ENCODE data around the gene SPATA9.

Gene SPATA9

GRCh38 chr5:95672641-95673040 lies 10.2 kb downstream of the SPATA9 start:
- Histone ChIP-seq H3K27ac (no peak overlapping the region), H2AFZ (ENCODE audit: low read depth) (no peak overlapping the region)

GRCh38 chr5:95671826-95672225 lies 11.0 kb downstream of the SPATA9 start:
- Histone ChIP-seq H3K4me2 (no peak overlapping the region), H3K4me1 (ENCODE audit: low read depth, poor library complexity, severe bottlenecking) (no peaks in the 10 kb centered on the region), H4K20me1 (ENCODE audit: insufficient read depth) (no peaks in the 10 kb centered on the region), H3K4me3 (IDR thresholded peaks at IDR 0.05; ENCODE audit: insufficient read depth, low read depth, low read length) (no peak overlapping the region), H2AFZ (ENCODE audit: low read depth) (no peak overlapping the region), H3K27ac (no peak overlapping the region), H3K9ac (no peak overlapping the region), H3K36me3 (ENCODE audit: insufficient read depth) (no peaks in the 10 kb centered on the region), H3K27me3 (ENCODE audit: insufficient read depth, low read depth) (no peaks in the 10 kb centered on the region), H3K79me2 (ENCODE audit: insufficient read depth, low read depth) (no peaks in the 10 kb centered on the region)
- TF ChIP-seq CTCF (conservative IDR thresholded peaks at IDR 0.05; ENCODE audit: low read depth, low read length): no peak

More at GRCh38 chr5:95672641-95673040, 10.2 kb downstream of the SPATA9 start:
- H3K36me3 ChIP-seq (ENCODE audit: insufficient read depth): no peaks in the 10 kb centered on the region
- H3K79me2 ChIP-seq (ENCODE audit: insufficient read depth, low read depth): no peaks in the 10 kb centered on the region
- no peaks in the 10 kb centered on the region for H3K27me3 ChIP-seq (ENCODE audit: insufficient read depth, low read depth)
- no peak overlapping the region for H3K9ac ChIP-seq
- no peaks in the 10 kb centered on the region for H3K4me1 ChIP-seq (ENCODE audit: low read depth, poor library complexity, severe bottlenecking)
- no peaks in the 10 kb centered on the region for H4K20me1 ChIP-seq (ENCODE audit: insufficient read depth)
- no peak for TF ChIP-seq CTCF (conservative IDR thresholded peaks at IDR 0.05; ENCODE audit: low read depth, low read length)
- no peak overlapping the region for H3K4me2 ChIP-seq
- no peak overlapping the region for H3K4me3 ChIP-seq (IDR thresholded peaks at IDR 0.05; ENCODE audit: insufficient read depth, low read depth, low read length)

GRCh38 chr5:95670568-95670967 lies 12.2 kb downstream of the SPATA9 start:
- H3K36me3 ChIP-seq (ENCODE audit: insufficient read depth): no peaks in the 10 kb centered on the region
- no peak overlapping the region for H3K4me2 ChIP-seq
- H3K4me3 ChIP-seq (IDR thresholded peaks at IDR 0.05; ENCODE audit: insufficient read depth, low read depth, low read length): no peak overlapping the region
- no peaks in the 10 kb centered on the region for H3K4me1 ChIP-seq (ENCODE audit: low read depth, poor library complexity, severe bottlenecking)
- no peak for TF ChIP-seq CTCF (conservative IDR thresholded peaks at IDR 0.05; ENCODE audit: low read depth, low read length)
- H3K27ac ChIP-seq: no peak overlapping the region
- no peaks in the 10 kb centered on the region for H3K79me2 ChIP-seq (ENCODE audit: insufficient read depth, low read depth)
- no peak overlapping the region for H2AFZ ChIP-seq (ENCODE audit: low read depth)
- H3K27me3 ChIP-seq (ENCODE audit: insufficient read depth, low read depth): no peaks in the 10 kb centered on the region
- no peak overlapping the region for H3K9ac ChIP-seq
- H4K20me1 ChIP-seq (ENCODE audit: insufficient read depth): no peaks in the 10 kb centered on the region

- Histone ChIP-seq H3K27ac (no peak overlapping the region), H3K4me1 (ENCODE audit: low read depth, poor library complexity, severe bottlenecking) (no peaks in the 10 kb centered on the region), H3K4me3 (IDR thresholded peaks at IDR 0.05; ENCODE audit: insufficient read depth, low read depth, low read length) (no peak overlapping the region), H3K9ac (no peak overlapping the region), H3K27me3 (ENCODE audit: insufficient read depth, low read depth) (no peaks in the 10 kb centered on the region), H4K20me1 (ENCODE audit: insufficient read depth) (no peaks in the 10 kb centered on the region), H2AFZ (ENCODE audit: low read depth) (no peak overlapping the region), H3K36me3 (ENCODE audit: insufficient read depth) (no peaks in the 10 kb centered on the region), H3K4me2 (no peak overlapping the region), H3K79me2 (ENCODE audit: insufficient read depth, low read depth) (no peaks in the 10 kb centered on the region)
- no peak for TF ChIP-seq CTCF (conservative IDR thresholded peaks at IDR 0.05; ENCODE audit: low read depth, low read length)
Measured at GRCh38 chr5:95669985-95670384, 12.8 kb downstream of the SPATA9 start.

All from KMS-11 (cell line).